Right ventricle myocardium inferior (tissue), 1 donor: ENCODE data around the gene ENOX2. TPM values are rescaled to one million over a fixed set of nuclear protein-coding genes. Genes with fewer than 3 reads are reported as not detected.
"Not testable (repeated sequence)": the region's sequence is repeated elsewhere in the genome, so short reads cannot be mapped to it uniquely, and the experiment has no call there.

Source experiments
- ATAC-seq: fragments of 200-7000 bp; cut with Tn5 transposase; one replicate; pipeline ENCODE4 v1.9.1; 2020; ENCODE audit warnings: mild to moderate bottlenecking, moderate library complexity
- DNase-seq: peaks from one replicate; pipeline ENCODE4 v3.0.0; 2021; ENCODE audit errors: missing footprints
- intact Hi-C: fragments of 100-400 bp; cut with DNase I; formaldehyde crosslinking; loops from one replicate; pipeline ENCODE4 v1.11.0; 2022
- long read RNA-seq: library from polyadenylated mRNA; unstranded; transcript quantifications from one replicate; pipeline ENCODE4 v2.0.0, GENCODE V29; 2021
- total RNA-seq: library from RNA; stranded (reverse); fragmentation: NEBNext Ultra II Directional; extraction: Animal tissue kit (Norgen Biotek cat#: 25700); gene quantifications from one replicate; pipeline ENCODE4 v1.2.1, GENCODE V29; 2021
- donor health status: DM: no; HTN: yes; CAD: no; lungs with severe emphysema.

ENOX2 gene, protein sequence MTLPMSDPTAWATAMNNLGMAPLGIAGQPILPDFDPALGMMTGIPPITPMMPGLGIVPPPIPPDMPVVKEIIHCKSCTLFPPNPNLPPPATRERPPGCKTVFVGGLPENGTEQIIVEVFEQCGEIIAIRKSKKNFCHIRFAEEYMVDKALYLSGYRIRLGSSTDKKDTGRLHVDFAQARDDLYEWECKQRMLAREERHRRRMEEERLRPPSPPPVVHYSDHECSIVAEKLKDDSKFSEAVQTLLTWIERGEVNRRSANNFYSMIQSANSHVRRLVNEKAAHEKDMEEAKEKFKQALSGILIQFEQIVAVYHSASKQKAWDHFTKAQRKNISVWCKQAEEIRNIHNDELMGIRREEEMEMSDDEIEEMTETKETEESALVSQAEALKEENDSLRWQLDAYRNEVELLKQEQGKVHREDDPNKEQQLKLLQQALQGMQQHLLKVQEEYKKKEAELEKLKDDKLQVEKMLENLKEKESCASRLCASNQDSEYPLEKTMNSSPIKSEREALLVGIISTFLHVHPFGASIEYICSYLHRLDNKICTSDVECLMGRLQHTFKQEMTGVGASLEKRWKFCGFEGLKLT
- 14.7 TPM for total RNA-seq
- long read RNA-seq, full-length matches to known transcripts = 6 of 8 reads
- long read RNA-seq, partial matches to known transcripts = 1 of 8 reads
- long read RNA-seq, other reads (novel, unspliced or antisense) = 1 of 8 reads

- ATAC-seq = peak; percentile 99
- intact Hi-C loops = loop anchor here (5.0 kb wide), 3 partner anchors 206 to 501 kb away; partner anchors contain the start of gene RBMX2
- peak; percentile 95 for DNase-seq
Measured at GRCh38 chrX:130902783-130903613, at the start of gene ENOX2. ENOX2 (minus strand) TSS chrX:130903209; CDS start chrX:130703216, 199,993 bp downstream.

DNA sequence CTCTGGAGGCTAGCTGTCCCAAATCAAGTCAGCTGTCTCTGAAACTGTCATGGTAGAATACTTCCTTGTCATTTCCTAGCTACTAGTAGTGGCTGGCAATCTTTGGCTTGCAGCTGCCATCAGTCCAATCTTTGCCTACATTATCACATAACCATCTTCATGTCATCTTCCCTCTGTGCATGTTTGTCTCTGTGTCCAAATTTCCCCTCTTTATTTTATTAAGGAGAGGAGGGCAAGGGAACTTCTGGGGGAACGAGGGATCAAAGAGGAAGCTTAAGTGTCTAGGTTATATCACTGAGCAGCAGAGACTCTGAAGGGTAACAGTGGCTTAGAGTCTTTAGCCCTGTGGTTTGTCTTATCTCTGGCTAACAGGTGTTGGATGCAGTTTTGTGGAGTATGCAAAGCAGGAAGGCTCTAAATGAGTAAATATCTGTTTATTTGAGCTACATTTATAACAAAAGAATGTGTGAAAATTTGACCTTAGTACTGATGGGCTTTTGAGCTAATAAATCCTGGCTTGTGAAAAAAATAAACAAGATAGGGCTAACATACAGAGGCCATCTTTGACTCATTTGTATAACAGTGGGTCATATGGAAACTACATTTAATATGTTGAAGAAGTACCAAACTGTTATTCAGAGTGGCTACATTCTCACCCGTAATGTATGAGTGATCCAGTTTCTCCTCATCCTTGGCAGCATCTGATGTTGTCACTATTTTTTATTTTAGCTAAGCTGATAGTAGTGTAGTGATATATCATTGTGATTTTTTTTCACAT lies 49.4 kb upstream of the ENOX2 start:
- ATAC-seq (no peak), DNase-seq (no peak)
- intact Hi-C loops = no loop called here

DNA sequence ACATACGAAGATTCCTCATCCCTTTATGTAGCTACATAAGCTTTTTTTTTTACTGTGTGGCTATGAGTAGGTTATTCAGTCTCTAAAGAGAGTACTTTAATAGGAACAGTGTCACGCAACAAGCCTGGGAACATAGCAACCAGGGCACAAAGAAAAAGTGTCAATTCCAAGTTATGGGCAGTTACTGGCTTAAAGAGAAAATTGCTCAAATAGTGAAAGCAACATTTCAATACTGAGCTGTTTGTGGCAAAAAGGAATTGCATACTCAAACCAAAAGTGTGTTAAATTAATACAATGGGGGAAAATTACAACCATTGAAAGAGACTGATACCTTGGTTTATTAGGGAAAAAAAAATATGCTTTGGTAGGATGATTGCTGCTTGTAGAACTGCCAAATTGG lies 41.2 kb upstream of the ENOX2 start:
- ATAC-seq (no peak), DNase-seq (no peak)
- intact Hi-C loops = no loop called here

DNA sequence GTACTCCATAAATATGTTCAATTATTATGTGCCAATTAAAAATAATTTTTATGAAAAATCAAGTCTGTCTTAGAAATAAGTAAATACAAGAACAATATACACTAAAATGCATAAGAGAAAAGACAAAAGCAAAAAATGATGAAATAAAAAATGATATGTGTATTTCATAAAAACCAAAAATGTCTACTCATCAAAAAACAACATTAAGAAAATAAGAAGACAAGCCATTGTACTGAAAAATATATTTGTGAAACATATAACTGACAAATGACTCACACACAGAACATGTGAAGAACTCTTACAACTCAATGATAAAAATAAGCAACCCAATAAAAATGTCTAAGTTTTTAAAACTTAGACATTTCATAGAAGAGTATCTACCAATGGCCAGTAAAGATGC lies 34.1 kb upstream of the ENOX2 start:
- intact Hi-C loops = no loop called here

GRCh38 chrX:130933358-130933757 lies 30.3 kb upstream of the ENOX2 start:
- intact Hi-C loops = no loop called here
- no peak for DNase-seq
- no peak for ATAC-seq

More for the DNA sequence above, 34.1 kb upstream of the ENOX2 start:
- no peak for ATAC-seq
- DNase-seq = no peak

- DNase-seq, intact Hi-C loops, ATAC-seq: not testable (repeated sequence)
Measured at GRCh38 chrX:130920405-130920804, 17.4 kb upstream of the ENOX2 start.

DNA sequence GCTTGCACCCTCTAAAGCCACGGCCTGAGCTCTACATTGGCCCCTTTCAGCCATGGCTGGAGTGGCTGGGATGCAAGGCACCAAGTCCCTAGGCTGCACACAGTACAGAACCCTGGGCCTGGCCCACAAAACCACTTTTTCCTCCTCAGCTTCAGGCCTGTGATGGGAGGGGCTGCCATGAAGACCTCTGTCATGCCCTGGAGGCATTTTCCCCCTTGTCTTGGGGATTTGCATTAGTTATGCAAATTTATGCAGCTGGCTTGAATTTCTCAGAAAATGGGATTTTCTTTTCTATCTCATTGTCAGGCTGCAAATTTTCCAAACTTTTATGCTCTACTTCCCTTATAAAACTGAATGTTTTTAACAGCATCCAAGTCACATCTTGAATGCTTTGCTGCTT lies 16.7 kb upstream of the ENOX2 start:
- ATAC-seq, DNase-seq: not testable (repeated sequence)
- intact Hi-C loops = loop anchor here (5.0 kb wide), 2 partner anchors 342 to 527 kb away; no protein-coding TSS in a partner anchor

GRCh38 chrX:130918498-130918897 lies 15.5 kb upstream of the ENOX2 start:
- intact Hi-C loops = loop anchor here (5.0 kb wide), 2 partner anchors 341 to 526 kb away; no protein-coding TSS in a partner anchor
- DNase-seq, ATAC-seq: not testable (repeated sequence)

DNA sequence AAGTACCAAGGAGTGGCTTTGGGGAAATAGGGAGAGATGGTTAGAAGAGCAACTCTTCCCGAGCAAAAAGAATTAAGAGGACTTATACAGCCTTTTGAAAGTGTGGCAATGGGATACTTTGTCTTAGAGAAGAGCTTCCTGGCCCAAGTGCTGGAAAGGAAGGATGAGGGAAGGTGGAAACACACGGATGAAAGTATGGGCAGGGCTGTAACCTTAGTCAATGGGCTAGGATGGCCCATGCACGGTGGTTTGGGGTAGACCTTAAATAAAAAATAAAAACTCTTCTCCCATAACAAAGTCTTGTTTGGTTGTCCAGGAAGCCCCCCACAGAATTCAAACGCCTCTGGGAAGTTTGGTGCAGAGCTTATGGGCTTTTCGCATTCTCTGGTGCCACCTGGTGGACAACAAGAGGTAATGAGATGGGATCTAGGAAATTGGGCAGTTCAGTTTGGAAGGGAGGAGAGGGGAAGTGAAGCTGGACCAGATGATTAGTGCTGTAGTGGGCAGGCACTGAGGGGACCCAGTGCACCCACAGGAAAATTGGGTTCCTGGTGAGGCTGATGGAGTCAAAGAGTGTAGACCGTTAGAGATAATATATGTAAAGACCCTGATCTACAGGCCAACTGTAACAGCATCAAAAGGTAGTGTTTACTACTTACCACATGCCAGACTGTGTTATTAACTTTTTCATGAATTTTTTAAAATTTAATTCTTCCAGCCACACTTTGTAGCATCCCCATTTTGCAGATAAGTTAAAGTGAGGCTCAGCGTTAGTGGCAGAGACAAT lies 13.8 kb upstream of the ENOX2 start:
- ATAC-seq (no peak), DNase-seq (no peak)
- intact Hi-C loops = loop anchor here (2.0 to 5.0 kb wide), 3 partner anchors 340 to 525 kb away; no protein-coding TSS in a partner anchor

- no peak for ATAC-seq
- intact Hi-C loops = loop anchor here (5.0 kb wide), 2 partner anchors 338 to 523 kb away; no protein-coding TSS in a partner anchor
- no peak for DNase-seq
Measured at GRCh38 chrX:130915302-130915701, 12.3 kb upstream of the ENOX2 start.

- ATAC-seq (no peak), DNase-seq (no peak)
- intact Hi-C loops = loop anchor here (5.0 kb wide), 1 partner anchor 322 kb away; no protein-coding TSS in a partner anchor
Measured at GRCh38 chrX:130909469-130910136, 6.6 kb upstream of the ENOX2 start.

GRCh38 chrX:130906776-130907175 lies 3.8 kb upstream of the ENOX2 start:
- intact Hi-C loops = loop anchor here (5.0 kb wide), 1 partner anchor 319 kb away; no protein-coding TSS in a partner anchor
- ATAC-seq = no peak
- no peak for DNase-seq

GRCh38 chrX:130902446-130902782 lies 595 bp downstream of the ENOX2 start:
- intact Hi-C loops = loop anchor here (5.0 kb wide), 3 partner anchors 205 to 500 kb away; partner anchors contain the start of gene RBMX2
- ATAC-seq = no peak
- no peak for DNase-seq

DNA sequence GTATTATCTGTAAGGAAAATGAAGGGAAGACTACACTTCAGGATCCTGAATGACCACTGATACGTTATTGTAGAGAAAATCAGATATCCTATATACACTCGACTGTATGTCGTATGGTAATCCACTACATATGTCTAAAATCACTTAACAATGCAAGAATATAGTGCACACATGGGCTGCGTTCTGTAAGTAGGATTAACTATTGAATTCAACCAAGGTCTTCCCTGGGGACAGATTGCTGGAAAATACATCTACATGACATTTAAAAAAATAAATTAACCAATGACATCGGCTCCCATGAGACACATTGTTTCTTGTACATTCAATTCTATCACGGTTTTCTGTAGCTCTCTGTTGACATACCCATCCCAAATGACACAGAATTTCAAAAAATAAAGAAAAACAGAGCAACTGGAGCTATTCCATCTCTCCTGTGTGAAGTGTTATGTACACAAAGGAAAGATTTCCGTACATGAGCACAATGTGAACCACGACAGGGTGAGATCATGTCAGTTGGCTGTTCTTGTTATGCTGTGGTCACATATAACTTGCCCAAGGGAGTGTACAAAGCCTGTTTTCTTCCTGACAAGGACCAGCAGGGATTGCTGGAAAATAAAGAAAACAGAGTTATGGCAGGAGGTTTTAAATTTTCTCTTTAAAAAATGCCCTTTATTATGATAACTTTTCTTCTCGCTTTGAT lies 6.1 kb downstream of the ENOX2 start:
- ATAC-seq (peak; percentile 77), DNase-seq (no peak)
- intact Hi-C loops = loop anchor here (10.0 kb wide), 1 partner anchor 122 kb away; no protein-coding TSS in a partner anchor

DNA sequence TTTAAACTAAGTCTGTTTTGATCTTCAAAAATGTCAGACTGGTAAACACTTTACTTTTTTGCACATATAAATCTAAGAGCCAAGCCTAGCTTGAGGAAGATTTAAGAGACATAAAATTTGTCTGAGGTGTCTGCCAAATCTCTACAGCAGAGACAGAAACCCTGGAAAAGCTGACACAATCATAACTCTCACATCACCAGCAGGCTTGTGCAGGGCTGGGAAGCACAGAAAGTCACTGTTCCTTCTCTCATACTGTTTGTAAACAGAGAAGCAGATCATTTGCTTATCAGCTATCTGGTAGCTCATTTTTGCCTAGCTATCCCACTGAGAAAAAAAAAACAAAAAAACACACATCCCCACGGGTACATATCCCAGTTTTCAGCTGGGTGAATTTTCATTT lies 7.0 kb downstream of the ENOX2 start:
- ATAC-seq = peak; percentile 87
- no peak for DNase-seq

DNA sequence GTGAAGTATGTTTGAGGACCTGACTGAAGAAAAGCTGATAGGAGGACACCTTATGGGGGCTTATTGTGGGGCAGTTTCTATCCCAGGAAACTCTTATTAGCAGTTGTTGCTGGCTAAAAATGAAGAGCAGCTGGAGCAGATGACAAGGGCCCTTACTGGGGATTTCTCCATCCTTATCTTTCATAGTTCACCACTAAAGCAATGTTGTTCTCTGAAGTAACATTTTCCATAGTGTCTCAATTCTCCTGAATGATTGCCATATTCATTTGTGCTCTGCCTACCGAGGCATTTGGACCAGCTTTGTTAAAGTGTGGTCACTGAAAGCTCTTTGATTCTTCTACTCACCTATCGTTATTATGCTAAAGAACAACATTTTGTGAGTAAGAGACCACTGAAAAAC lies 7.7 kb downstream of the ENOX2 start:
- DNase-seq = no peak
- intact Hi-C loops = loop anchor here (10.0 kb wide), 1 partner anchor 120 kb away; no protein-coding TSS in a partner anchor
- ATAC-seq = peak; percentile 66

More for the DNA sequence above, 7.0 kb downstream of the ENOX2 start:
- intact Hi-C loops = loop anchor here (10.0 kb wide), 1 partner anchor 121 kb away; no protein-coding TSS in a partner anchor
